ENCODE results near the gene VAC14.

VAC14 gene

DNA sequence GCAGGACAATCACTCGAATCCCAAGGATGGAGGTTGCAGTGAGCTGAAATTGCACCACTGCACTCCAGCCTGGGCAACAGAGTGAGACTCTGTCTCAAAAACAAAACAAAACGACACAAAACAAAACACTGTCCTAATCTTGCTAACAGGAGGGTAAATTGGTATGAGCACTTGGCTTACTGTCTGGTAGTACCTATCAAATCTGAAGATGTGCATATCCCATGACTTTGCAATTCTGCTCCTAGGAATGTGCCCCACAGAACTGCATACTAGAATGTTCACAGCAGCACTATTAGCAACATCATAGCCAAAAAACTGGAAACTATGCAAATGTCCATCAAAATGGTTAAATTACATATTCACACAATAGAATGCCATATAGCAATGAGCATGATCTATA, 130.8 kb downstream of the VAC14 start:
- no peak for DNase-seq (ENCODE audit: low read depth)
- TF ChIP-seq, protein P1, sequence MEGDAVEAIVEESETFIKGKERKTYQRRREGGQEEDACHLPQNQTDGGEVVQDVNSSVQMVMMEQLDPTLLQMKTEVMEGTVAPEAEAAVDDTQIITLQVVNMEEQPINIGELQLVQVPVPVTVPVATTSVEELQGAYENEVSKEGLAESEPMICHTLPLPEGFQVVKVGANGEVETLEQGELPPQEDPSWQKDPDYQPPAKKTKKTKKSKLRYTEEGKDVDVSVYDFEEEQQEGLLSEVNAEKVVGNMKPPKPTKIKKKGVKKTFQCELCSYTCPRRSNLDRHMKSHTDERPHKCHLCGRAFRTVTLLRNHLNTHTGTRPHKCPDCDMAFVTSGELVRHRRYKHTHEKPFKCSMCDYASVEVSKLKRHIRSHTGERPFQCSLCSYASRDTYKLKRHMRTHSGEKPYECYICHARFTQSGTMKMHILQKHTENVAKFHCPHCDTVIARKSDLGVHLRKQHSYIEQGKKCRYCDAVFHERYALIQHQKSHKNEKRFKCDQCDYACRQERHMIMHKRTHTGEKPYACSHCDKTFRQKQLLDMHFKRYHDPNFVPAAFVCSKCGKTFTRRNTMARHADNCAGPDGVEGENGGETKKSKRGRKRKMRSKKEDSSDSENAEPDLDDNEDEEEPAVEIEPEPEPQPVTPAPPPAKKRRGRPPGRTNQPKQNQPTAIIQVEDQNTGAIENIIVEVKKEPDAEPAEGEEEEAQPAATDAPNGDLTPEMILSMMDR (IDR thresholded peaks at IDR 0.05; ENCODE audit: low read length, missing control alignments) = no peak
- no peak overlapping the region for H3K4me3 ChIP-seq (replicated peaks; ENCODE audit: low read depth, low read length)

DNA sequence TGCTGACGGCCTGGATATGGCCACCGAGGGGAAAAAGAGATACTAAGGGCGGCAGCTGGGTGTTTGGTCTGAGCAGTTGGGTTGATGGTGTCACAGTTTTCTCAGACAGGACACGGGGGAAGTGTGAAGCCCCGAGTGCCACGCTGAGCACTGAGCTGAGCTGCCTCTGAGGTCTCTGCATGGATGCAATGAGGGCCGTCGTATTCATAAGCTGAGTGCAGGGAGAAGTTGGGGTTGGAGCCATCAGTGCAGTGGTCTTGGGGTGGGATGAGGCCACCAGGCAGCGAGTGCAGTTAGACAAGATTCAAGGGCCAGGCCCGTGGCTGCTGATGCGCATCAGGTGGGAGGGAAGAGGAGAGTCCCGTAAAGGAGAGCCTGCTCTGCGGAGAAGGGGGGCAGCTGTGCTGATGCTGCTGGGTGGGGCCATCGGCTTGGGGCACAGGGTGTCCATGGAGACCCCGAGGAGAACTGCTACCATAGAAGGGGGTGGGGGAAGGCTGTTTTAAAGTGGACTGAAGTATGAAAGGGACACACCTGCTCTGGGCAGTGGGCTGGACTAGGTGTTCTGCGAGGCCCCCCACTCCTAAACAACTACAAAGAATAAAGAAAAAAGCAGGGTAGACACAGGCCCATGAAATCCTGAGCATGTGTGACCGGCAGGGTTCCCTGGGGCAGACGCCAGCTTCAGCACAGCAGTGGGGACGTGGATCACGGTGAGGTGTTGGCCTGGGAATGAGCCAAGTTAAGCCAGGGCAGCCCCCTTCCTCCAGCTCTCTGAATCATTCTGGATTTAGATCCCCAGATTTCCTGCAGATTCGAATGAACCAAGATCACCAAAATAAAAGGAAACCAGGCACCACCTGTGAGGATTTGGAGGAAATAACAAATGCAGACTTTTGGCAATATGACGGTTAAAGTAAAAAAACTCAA, 134.9 kb downstream of the VAC14 start:
- no peak for DNase-seq (ENCODE audit: low read depth)
- TF ChIP-seq, protein P1 (IDR thresholded peaks at IDR 0.05; ENCODE audit: low read length, missing control alignments) = no peak
- H3K4me3 ChIP-seq (replicated peaks; ENCODE audit: low read depth, low read length) = no peak overlapping the region

DNA sequence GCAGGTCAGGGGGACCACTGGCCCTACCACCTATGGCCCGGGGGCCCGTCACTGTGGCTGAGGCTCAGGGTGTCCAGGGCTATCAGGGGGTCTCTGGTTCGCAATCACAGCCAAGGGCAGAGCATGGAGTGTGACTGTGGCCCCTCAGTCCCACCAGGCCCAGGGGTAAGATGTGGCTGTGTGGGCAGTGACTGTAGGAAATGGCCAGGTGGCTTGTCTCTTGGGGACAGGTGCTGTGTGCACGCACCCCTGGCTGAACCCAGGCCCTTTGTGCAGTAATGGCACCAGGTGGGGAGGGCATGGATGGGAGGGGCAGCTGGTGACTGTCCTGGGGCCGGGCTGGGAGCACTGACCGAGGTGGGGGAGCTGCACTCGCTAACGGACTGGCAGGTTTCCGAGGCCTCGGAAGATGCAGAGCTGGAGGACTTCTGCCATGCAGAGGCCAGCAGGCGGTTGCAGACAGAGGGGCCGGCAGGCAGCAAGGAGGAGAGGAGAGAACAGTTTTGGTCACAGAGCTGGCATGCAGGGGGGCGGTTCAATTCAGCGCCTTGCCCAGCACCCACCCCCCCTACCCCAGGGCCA, 135.8 kb downstream of the VAC14 start:
- H3K4me3 ChIP-seq (replicated peaks; ENCODE audit: low read depth, low read length) = no peak overlapping the region
- no peak for DNase-seq (ENCODE audit: low read depth)
- TF ChIP-seq, protein P1 (IDR thresholded peaks at IDR 0.05; ENCODE audit: low read length, missing control alignments) = no peak

DNA sequence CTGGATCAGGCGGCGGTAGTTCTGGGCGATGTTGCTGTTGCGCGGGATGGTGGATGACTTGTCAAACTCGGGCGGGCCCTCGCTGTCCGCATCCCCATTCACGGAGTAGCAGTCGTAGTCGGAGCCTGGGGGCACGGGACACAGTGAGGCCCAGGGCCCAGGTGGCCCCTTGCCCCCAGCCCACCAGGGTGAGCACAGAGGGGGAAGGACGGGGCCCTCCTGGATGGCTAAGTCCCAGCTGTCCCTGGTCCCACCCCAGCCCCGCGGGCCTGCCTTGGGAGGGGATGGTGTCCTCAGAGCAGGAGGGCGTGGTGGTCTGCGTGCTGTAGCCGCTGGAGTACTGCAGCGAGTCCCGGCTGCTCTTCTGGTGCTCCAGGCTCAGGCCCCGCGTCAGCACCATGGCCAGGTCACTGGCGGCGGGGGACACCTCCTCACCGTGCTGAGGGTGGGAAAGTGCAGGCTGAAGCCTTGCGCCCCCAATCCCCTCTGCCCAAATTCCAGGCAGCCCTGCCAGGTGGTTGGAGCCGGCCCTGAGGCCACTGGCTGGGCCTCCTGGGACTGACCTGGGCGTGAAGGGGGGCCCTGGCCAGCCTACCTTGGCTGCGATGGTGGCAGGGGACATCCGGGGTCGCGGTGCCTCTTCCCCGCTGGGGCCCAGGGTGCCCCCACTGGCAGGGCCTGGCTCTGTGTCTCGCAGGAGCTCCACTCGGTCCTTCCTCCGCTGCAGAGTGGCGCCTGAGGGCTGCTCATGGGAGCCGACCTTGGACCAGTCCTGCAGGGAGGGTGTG, 136.4 kb downstream of the VAC14 start:
- DNase-seq (ENCODE audit: low read depth) = no peak
- no peak overlapping the region for H3K4me3 ChIP-seq (replicated peaks; ENCODE audit: low read depth, low read length)
- TF ChIP-seq, protein P1 (IDR thresholded peaks at IDR 0.05; ENCODE audit: low read length, missing control alignments) = no peak

DNA sequence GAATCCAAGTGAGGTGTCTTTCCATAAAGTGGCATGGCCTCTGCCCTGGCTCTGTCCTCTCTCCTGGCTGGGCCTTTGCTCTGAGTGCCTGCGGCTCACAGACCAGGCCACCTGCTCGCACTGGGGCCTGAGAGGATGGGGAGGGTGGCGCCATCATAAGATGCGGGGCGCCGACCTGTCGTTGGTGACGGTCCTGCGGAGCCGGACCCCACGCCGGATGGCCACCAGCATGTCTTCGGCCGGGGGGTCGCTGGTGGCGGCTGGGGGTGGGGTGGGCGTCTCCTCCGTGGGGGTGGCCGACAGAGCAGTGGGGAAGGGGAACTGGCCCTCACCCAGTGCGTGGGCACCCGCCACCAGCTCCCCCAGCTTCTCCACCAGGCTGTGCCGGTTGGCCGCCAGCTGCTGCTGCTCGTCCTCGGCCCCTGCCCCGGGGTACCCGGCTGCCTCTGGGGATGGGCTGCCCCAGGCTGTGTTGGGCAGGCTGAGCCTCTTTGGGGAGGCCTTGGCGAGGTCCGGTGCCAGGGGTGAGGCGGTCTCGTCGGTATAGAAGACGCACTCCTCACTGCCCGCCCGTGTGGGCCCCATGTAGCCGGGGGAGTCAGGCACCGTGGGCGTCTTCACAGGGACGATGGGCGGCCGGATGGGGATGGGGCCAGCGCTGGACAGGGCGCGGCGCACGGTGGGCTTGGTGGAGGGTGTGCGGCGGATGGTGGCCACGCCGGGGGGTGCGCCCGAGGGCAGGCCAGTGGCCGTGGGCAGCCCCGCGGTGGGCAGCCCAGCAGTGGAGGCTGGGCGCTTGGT, 137.2 kb downstream of the VAC14 start:
- DNase-seq (ENCODE audit: low read depth) = no peak
- H3K4me3 ChIP-seq (replicated peaks; ENCODE audit: low read depth, low read length) = no peak overlapping the region
- TF ChIP-seq, protein P1 (IDR thresholded peaks at IDR 0.05; ENCODE audit: low read length, missing control alignments) = no peak

DNA sequence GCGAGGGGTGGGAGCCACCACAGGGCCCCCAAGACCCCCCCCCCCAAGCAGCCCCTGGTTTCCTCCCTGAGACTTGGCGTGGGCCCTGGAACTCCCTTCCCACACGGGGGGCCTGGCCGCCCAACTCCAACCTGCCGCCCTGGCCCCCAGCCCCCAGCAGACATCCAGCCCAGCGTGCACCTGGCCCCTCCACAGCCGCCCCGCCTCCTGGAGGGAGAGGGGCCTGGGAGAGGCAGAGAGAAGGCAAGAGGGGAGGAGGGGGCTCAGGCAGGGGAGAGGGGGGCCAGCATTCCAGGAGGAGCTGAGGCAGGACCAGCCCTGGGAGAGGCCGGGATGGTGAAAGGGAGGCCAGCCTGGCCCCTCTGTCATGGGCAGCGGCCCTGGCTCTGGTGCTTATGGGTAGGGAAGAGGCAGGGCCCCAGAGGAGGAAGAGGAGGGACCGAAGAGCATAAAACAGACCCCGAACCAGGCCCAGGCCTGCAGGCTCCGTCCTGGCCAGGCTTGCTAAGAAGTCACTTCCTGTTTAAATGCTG, 137.9 kb downstream of the VAC14 start:
- DNase-seq (ENCODE audit: low read depth) = no peak
- TF ChIP-seq, protein P1 (IDR thresholded peaks at IDR 0.05; ENCODE audit: low read length, missing control alignments) = no peak

More for the DNA sequence above, 137.9 kb downstream of the VAC14 start:
- H3K4me3 ChIP-seq (replicated peaks; ENCODE audit: low read depth, low read length) = no peak overlapping the region

Data from fibroblast of pulmonary artery (primary cell).